Measurements from ENCODE around the gene TRIP13. TPM values are rescaled to one million over a fixed set of nuclear protein-coding genes. Genes with fewer than 3 reads are reported as not detected.
"Not testable (repeated sequence)": the region's sequence is repeated elsewhere in the genome, so short reads cannot be mapped to it uniquely, and the experiment has no call there.

Gene TRIP13
- total RNA-seq, 1 donor, result 4.0 TPM

- Histone ChIP-seq H3K4me2 (ENCODE audit: insufficient read depth, low read length) (no peak overlapping the region), H3K36me3 (ENCODE audit: insufficient read depth, low read length) (no peaks in the 10 kb centered on the region), H3K27ac (ENCODE audit: low read depth, low read length) (no peak overlapping the region), H2AFZ (ENCODE audit: low read length) (no peak overlapping the region), H3K4me1 (ENCODE audit: insufficient read depth, low read length) (no peaks in the 10 kb centered on the region), H3K79me2 (ENCODE audit: insufficient read depth, low read length) (no peaks in the 10 kb centered on the region), H3K27me3 (ENCODE audit: insufficient read depth, low read length) (peaks cover 48% of the 10 kb centered on the region), H3K4me3 (ENCODE audit: insufficient read depth, low read length) (no peak overlapping the region), H3K9me3 (ENCODE audit: low read depth, low read length) (no peaks in the 10 kb centered on the region), H4K20me1 (ENCODE audit: insufficient read depth, low read length) (no peaks in the 10 kb centered on the region)
- TF ChIP-seq CTCF (IDR thresholded peaks at IDR 0.05; ENCODE audit: extremely low read depth, low read depth, low read length), result no peak
- no peak for DNase-seq (ENCODE audit: insufficient read length, low spot score, missing footprints)
These were observed 46.7 kb downstream of the TRIP13 start for GRCh38 chr5:939368-939767.

GRCh38 chr5:940741-941140 is 48.1 kb downstream of the TRIP13 start:
- H3K27me3 ChIP-seq (ENCODE audit: insufficient read depth, low read length), result peaks cover 54% of the 10 kb centered on the region
- H4K20me1 ChIP-seq (ENCODE audit: insufficient read depth, low read length); H3K36me3 ChIP-seq (ENCODE audit: insufficient read depth, low read length); H3K79me2 ChIP-seq (ENCODE audit: insufficient read depth, low read length); H3K4me2 ChIP-seq (ENCODE audit: insufficient read depth, low read length); H3K4me3 ChIP-seq (ENCODE audit: insufficient read depth, low read length); H3K4me1 ChIP-seq (ENCODE audit: insufficient read depth, low read length); H3K27ac ChIP-seq (ENCODE audit: low read depth, low read length); H3K9me3 ChIP-seq (ENCODE audit: low read depth, low read length); DNase-seq (ENCODE audit: insufficient read length, low spot score, missing footprints); H2AFZ ChIP-seq (ENCODE audit: low read length): not testable (repeated sequence)

GRCh38 chr5:943201-943917 is 50.7 kb downstream of the TRIP13 start:
- no peak overlapping the region for H3K27ac ChIP-seq (ENCODE audit: low read depth, low read length)
- no peak overlapping the region for H3K4me2 ChIP-seq (ENCODE audit: insufficient read depth, low read length)
- DNase-seq (ENCODE audit: insufficient read length, low spot score, missing footprints), result peak; percentile 69
- H3K9me3 ChIP-seq (ENCODE audit: low read depth, low read length), result no peaks in the 10 kb centered on the region
- H3K36me3 ChIP-seq (ENCODE audit: insufficient read depth, low read length), result no peaks in the 10 kb centered on the region
- H4K20me1 ChIP-seq (ENCODE audit: insufficient read depth, low read length), result no peaks in the 10 kb centered on the region
- peaks cover 57% of the 10 kb centered on the region for H3K27me3 ChIP-seq (ENCODE audit: insufficient read depth, low read length)
- H2AFZ ChIP-seq (ENCODE audit: low read length), result no peak overlapping the region
- H3K4me1 ChIP-seq (ENCODE audit: insufficient read depth, low read length), result no peaks in the 10 kb centered on the region
- H3K4me3 ChIP-seq (ENCODE audit: insufficient read depth, low read length), result no peak overlapping the region
- TF ChIP-seq CTCF (IDR thresholded peaks at IDR 0.05; ENCODE audit: extremely low read depth, low read depth, low read length), result no peak
- no peaks in the 10 kb centered on the region for H3K79me2 ChIP-seq (ENCODE audit: insufficient read depth, low read length)

- Histone ChIP-seq H3K36me3 (ENCODE audit: insufficient read depth, low read length) (no peaks in the 10 kb centered on the region), H3K9me3 (ENCODE audit: low read depth, low read length) (no peaks in the 10 kb centered on the region), H3K4me1 (ENCODE audit: insufficient read depth, low read length) (no peaks in the 10 kb centered on the region), H3K4me2 (ENCODE audit: insufficient read depth, low read length) (no peak overlapping the region), H2AFZ (ENCODE audit: low read length) (no peak overlapping the region), H3K4me3 (ENCODE audit: insufficient read depth, low read length) (no peak overlapping the region), H3K27me3 (ENCODE audit: insufficient read depth, low read length) (peaks cover 58% of the 10 kb centered on the region), H4K20me1 (ENCODE audit: insufficient read depth, low read length) (no peaks in the 10 kb centered on the region), H3K27ac (ENCODE audit: low read depth, low read length) (no peak overlapping the region), H3K79me2 (ENCODE audit: insufficient read depth, low read length) (no peaks in the 10 kb centered on the region)
- no peak for DNase-seq (ENCODE audit: insufficient read length, low spot score, missing footprints)
- TF ChIP-seq CTCF (IDR thresholded peaks at IDR 0.05; ENCODE audit: extremely low read depth, low read depth, low read length), result no peak
These were observed 51.4 kb downstream of the TRIP13 start for GRCh38 chr5:943918-944620.

Measured in osteoblast (primary cell).